ENCODE results near the gene FGD2.
"Not testable (repeated sequence)": the region's sequence is repeated elsewhere in the genome, so short reads cannot be mapped to it uniquely, and the experiment has no call there.

FGD2 gene

DNA sequence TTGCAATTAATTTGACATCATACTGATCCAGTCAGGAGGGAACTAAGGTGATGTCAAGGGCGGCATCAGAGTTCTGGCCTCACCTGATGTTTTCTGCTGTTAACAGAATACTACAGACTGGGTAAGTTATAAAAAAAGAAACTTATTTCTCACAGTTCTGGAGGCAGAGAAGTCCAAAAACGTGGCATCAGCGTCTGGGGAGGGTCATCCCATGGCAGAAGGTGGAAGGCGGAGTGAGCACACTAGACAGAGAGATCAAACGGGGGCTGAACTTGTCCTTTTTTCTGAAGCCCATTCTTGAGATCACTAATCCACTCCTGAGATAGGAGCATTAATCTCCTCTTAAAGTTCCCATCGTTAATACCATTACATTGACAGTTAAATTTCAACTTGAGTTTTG is 16.2 kb upstream of the FGD2 start:
- no peak for DNase-seq (ENCODE audit: low read depth in 1 of 2, low spot score in 1 of 2)

GRCh38 chr6:36990401-36990800 is 15.1 kb upstream of the FGD2 start:
- not testable (repeated sequence) for DNase-seq (ENCODE audit: low read depth in 1 of 2, low spot score in 1 of 2)

DNA sequence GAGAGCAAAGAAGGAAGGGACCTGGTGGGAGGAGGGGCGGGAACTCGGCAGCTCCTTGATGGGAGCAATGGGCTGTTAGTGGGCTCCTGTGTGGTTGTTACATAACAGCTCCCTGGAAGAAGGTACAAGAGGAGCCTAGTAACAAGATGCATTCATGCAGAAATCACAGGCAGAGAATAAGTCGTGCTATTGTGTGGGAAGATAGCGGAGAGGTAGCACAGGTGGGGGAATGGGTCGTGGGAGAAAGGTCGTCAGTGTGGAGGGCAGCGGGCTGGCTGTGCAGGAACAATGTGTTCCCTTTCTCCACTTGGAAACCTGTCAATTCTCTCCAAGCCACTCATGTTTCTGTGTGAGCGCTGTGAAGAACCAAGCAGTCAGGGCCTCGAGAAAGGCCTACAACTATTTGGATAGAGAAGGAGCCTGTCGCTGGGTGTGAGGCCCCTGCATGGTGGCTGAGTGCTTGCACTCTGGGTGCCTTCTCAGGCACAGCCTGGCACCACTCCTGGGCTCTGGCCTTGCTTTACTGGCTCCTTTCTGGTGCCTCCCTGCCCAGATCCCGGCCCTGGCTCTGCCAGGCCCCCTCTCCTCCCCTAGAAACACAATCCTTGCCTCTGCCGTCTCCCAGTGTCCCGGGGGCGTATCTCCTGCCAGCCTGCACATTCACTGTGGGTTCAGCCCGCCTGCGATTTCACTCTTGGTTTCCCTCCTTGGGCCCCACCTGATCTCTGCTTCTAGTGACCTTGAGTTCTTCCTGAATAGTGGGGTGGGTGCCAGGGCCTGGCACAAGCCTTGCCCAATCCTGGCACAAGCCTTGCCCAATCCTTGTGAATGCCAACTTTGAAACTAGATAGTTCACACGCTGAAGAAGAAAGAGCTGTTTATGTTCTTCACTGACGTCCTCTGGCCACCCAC is 7.4 kb upstream of the FGD2 start:
- DNase-seq (ENCODE audit: low read depth in 1 of 2, low spot score in 1 of 2): no peak

DNA sequence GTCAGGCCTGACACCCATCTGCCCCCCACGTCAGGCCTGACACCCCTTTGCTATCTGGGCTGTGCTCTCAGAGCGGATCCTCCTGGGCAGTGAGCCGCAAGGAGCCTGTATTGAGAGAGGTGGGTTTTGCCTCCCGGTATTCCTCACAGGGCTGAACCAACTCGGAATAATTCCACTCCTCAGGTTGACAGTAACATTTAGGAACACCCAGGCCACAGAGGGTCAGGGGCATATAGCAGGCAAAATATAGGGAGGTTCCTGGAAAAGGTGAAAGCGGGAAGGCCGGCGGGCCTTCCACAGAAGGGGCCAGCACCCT is 6.8 kb upstream of the FGD2 start:
- DNase-seq (ENCODE audit: low read depth in 1 of 2, low spot score in 1 of 2): no peak

DNA sequence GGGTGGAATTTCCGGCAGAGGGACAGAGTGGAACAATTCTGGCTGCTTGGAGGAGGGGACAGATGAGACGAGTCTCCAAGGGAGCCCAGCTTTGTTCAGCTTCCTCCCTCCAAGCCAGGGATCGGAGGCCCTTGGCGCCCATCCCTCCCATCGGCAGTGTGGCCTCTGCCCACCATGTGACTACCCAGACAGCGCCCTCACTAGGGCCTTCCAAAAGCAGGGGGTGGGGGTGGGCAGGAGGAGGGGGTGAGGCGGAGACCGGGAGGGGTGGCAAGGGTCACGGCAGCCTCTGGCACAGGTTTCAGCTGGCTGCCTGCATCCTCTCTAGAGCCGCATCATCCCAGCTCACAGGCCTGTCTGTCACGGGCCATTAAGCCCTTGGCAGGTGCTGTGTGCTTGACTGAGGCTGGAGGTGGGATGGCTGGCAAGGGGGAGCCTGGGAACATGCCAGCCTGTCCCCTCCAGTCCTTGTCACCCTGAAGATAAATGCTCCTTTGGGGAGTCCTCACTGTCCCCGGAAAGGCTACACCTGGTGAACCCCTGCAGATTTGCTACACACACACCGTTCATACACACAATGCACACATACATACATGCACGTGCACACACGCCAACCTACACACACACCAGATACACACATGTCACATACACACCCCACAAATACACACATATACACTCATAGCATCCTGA is 6.2 kb upstream of the FGD2 start:
- DNase-seq (ENCODE audit: low read depth in 1 of 2, low spot score in 1 of 2): no peak

DNA sequence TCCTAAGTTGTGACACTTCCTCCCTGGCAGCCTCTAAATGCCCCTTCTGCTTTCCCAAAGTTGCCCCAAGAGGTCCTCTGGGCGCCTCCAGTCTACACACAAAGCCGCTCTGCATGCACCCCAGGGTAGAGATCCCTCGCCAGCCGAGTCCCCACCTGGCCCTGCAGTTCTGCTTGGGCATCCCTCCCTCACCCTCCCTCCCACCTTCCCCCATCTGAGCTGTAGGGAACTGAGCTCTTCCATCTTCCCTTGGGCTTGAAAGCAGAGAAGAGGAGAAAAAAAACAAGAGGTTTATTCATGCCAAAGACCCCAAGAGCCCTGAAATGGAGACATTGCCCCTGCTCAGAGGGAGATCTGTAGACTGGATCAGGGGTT is 5.7 kb upstream of the FGD2 start:
- no peak for DNase-seq (ENCODE audit: low read depth in 1 of 2, low spot score in 1 of 2)

DNA sequence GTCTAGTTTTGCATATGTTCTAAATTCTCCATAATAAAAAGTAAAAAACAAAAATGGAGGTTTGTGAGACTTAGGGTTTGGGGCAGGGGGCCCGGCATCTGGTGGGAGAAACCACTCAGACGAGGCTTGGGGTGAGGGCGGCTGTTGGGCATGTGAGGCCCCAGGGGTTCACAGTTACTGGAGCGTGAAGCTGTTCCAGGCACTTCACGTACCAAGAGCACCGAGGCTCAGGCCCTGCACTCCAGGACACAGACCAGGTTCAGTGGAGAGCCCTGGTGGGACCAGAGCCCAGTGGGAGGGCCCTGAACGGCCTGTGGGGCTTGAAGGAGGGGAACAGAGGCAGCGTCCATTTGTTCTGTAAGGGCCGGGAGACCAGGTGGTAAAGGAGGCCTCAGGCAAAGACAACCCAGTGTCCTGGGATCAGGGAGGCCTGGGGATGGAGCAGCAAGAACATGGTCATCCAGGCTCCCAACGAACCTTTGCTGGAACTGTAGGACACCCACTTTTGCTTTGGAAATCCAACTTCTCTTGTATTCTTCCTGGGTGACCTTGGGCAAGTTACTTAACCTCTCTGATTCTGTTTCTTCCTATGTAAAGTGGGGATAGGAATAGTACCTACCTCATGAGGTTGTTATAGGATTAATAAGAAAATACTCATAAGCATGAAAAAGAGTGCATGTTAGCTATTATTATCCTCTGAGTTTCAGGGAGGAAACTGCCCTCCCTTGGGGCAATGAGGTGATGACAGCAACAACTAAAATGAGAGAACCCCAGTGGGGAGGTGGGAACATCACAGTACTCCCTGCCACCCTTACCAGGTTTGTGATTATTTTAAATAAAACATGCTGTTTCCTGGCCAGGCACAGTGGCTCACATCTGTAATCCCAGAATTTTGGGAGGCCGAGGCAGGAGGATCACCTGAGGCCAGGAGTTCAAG is 1.1 kb upstream of the FGD2 start:
- DNase-seq (ENCODE audit: low read depth in 1 of 2, low spot score in 1 of 2): no peak

DNA sequence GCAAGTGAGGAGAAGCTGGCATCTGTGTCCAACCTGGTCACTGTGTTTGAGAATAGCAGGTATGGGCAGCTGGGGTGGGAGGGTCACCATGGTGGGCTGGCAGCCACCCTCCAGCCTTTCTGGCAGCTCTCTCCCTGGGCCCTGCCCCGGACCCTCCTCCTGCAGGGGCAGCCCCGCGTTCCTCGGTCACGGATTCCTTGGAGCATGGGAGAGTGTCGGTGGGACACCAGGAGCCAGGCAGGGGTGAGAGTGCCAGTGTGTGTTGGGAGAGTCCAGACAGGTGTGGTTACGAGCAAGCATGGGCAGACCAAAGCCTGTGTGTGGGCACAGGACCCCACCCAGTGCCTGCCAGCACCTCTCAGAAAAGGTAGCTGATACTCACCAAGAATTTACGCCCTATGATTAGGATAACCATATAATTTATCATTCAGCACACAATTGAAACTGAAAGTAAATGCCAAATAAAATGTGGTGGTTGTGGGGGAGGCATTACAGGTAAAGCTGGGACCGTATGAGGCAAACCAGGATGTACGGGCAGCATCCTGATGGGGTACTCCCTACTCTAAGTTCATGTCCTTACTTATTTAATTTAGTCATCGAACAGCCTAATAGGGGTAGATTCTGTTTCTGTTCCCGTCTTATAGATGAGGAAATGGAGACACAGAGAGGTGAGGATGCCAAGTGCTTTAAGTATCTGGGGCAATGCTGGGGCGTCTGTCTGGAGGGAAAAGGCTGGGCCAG is 542 bp downstream of the FGD2 start:
- DNase-seq (ENCODE audit: low read depth in 1 of 2, low spot score in 1 of 2): no peak

DNA sequence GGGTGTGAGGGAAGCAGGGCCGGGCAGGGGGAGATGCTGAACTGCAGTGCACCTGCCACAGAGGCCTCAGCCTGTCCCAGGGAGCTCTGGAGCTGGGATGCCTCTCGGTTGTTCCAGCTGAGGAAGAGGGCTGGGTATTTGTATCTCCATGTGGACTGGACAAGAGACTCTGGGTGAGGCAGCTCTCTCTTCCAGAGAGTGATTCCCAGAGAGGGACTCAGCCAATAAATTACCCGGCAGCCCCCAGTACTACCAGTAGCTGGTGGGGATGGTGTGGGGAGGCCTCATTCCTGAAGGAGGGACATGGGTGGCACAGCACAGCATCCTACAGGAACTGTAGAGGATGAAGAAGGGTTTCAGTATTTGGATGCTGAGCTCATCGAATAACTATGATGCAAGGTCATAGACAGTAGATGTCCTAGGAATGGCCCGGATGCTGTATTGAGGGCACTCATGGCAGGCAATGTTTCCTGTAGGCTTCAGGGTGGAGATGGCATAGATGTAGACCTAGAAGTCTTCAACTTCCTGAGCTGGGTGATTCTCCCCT is 1.4 kb downstream of the FGD2 start:
- no peak for DNase-seq (ENCODE audit: low read depth in 1 of 2, low spot score in 1 of 2)

DNA sequence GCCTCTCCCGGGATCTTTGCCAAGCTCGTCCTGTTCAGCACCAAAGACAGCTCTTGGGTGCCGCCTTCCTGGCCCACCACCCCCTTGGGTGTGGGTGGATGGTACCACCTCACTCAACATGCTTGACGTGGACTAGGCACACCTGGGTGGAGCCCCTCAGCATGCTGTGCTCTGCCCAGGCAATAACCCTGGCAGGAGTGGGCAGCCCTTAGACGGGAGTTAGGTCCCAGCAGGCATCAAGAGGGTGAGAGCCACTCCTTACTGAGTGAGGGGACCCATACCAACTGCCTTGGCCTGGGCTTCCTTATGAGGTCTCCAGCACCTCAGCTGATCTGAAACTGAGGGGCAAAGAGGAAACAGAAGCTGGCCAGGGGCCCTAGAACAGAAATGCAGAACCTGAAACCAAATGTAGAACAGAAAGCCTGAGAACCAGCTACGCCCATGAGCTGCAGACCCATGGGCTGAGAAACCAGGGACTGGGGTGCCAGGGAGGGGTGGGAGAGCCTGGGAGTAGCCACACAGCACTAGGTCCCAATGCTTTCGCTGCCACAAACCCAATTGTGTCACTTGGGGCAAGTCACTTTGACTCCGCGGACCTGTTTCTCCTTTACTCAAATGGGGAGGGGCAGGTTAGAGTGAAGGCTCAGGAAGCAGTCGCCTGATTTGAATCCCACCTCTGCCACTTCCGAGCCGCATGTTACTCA is 2.0 kb downstream of the FGD2 start:
- DNase-seq (ENCODE audit: low read depth in 1 of 2, low spot score in 1 of 2): no peak

DNA sequence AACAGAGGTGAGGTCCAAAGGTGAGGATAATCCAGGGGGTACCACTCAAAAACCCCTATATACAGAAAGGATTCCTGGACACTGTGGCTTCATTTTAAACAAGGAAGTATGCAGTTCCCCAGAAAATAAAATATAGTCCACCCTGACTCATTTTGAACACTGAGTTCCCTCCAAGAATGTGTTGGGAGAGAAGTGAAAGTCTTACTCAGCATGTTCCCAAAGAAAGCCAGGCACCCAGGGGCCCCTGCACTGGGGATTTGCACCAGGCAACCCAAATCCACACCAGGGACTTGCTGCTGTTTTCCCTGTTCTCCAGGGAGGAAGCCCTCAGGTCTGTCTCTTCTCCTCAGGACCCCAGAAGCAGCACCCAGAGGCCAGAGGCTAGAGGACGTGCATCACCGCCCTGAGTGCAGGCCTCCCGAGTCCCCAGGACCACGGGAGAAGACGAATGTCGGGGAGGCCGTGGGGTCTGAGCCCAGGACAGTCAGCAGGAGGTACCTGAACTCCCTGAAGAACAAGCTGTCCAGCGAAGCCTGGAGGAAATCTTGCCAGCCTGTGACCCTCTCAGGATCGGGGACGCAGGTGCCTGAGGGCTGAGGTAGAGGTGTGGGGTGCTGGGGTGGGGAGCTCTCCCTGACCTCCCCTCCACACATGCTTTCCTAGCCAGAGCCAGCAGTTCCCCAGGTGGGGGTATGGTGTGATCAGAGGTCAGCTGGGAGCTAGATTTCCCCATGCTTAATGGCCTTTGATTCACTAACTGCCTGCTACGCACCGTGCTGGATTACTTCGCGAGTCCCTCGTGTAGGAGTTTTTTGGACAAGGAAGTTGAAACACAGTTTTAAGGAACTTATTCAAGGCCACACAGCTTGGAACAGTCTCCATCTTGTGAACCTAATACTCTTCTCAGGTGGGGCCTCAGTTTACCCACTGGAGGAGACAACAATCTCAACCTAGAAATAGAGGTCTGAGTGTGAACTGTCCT is 3.3 kb downstream of the FGD2 start:
- DNase-seq (ENCODE audit: low read depth in 1 of 2, low spot score in 1 of 2): no peak

DNA sequence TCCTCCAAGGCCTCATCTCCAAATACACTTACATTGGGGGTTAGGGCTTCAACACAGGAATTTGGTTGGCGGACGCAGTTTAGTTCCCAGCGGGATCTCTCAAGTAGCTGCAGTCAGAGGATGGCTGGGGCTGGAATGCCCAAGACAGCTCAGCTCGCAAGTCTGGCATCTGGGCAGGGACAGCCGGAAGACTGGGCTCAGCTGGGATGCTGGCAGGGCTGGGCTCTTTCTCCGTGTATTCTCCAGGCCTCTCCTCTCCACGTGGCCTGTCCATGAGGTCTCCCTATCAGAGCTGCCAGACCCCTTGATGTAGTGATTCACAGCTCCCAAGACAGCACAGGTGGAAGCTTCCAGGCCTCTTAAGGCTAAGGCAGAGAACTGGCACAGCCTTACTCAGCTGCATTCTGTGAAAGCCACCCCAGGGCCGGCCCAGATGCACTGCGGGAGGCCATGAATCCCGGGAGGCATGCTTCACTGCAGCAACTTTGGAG is 5.0 kb downstream of the FGD2 start:
- DNase-seq (ENCODE audit: low read depth in 1 of 2, low spot score in 1 of 2): no peak

GRCh38 chr6:37011656-37012378 is 6.4 kb downstream of the FGD2 start:
- DNase-seq (ENCODE audit: low read depth in 1 of 2, low spot score in 1 of 2): no peak

DNA sequence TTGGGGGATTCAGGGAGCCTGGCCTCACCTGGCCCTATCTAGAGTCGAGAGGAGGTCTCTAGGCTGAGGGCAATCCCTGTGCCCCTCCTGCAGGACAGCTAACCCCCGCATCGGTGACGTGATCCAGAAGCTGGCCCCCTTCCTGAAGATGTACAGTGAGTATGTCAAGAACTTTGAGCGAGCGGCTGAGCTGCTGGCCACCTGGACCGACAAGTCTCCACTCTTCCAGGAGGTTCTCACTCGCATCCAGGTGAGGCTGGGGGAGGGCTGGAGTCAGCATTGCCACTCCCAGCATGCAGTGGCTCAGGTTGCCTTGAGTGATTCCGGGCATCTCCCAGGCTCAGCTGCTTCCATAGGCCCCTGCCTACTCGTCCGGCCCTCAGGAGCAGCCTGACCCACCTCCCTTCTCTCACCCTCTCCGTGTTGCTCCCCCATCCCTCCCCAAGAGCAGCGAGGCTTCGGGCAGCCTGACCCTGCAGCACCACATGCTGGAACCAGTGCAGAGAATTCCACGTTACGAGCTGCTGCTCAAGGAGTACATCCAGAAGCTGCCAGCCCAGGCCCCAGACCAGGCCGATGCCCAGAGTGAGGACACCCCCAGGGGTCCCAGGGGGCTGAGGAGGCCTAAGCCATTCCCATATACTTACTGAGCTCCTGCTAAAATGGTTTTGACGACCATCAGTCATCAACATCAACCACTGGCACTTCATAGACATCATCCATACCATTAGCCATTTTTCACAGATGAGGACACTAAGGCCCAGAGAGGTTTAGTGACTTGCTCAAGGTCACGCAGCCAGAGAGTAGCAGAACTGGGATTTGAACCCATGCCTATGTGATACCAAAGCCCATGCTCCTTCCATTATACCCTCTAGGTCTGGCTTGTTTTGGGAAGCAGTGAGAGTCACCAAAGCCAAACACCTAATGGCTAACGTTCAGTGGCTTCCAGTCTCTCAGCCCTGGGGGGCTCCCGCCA is 8.3 kb downstream of the FGD2 start:
- no peak for DNase-seq (ENCODE audit: low read depth in 1 of 2, low spot score in 1 of 2)

GRCh38 chr6:37014667-37015066 is 9.2 kb downstream of the FGD2 start:
- DNase-seq (ENCODE audit: low read depth in 1 of 2, low spot score in 1 of 2): no peak

GRCh38 chr6:37015532-37015931 is 10.1 kb downstream of the FGD2 start:
- DNase-seq (ENCODE audit: low read depth in 1 of 2, low spot score in 1 of 2): no peak

- no peak for DNase-seq (ENCODE audit: low read depth in 1 of 2, low spot score in 1 of 2)
Measured at GRCh38 chr6:37016995-37017394, 11.5 kb downstream of the FGD2 start.
